GM23338 (cell line): ENCODE data around the gene TRIML1. TPM values are rescaled to one million over a fixed set of nuclear protein-coding genes. Genes with fewer than 3 reads are reported as not detected.
A peak's percentile ranks its signal among the peaks of the same experiment; 100 is the strongest.

ENCODE experiments used
- ATAC-seq: fragments of 200-7000 bp; cut with Tn5 transposase; 3 replicates; pipeline ENCODE4 v1.9.1; 2020
- DNase-seq: peaks from one replicate; pipeline ENCODE4 v3.0.0-alpha.2; 2015; ENCODE audit warnings: low spot score
- H2AFZ ChIP-seq: fragments of 200-600 bp; sonication (generic); 2 replicates; pipeline ENCODE4 v1.8.0; 2016; ENCODE audit warnings: antibody characterized with exemption, mild to moderate bottlenecking, moderate library complexity
- H3F3A ChIP-seq: fragments of 200-600 bp; sonication (generic); replicated peaks from 2 replicates; pipeline ENCODE4 v1.8.0; 2017; ENCODE audit warnings: antibody characterized with exemption, mixed run types, low read depth
- H3K27ac ChIP-seq: fragments of 200-600 bp; sonication (generic); 2 replicates; pipeline ENCODE4 v1.6.1; 2016; ENCODE audit warnings: low read depth
- H3K27me3 ChIP-seq: fragments of 200-600 bp; sonication (generic); 2 replicates; pipeline ENCODE4 v1.8.0; 2016; ENCODE audit warnings: mild to moderate bottlenecking, mixed run types, moderate library complexity; ENCODE audit not compliant: insufficient read depth
- H3K36me3 ChIP-seq: fragments of 200-600 bp; sonication (generic); 2 replicates; pipeline ENCODE4 v1.8.0; 2016; ENCODE audit warnings: mild to moderate bottlenecking; ENCODE audit not compliant: insufficient read depth
- H3K4me1 ChIP-seq: fragments of 200-600 bp; sonication (generic); 2 replicates; pipeline ENCODE4 v1.8.0; 2016; ENCODE audit warnings: mild to moderate bottlenecking, moderate library complexity; ENCODE audit not compliant: insufficient read depth
- H3K4me2 ChIP-seq: fragments of 200-600 bp; sonication (generic); 2 replicates; pipeline ENCODE4 v1.7.1; 2017; ENCODE audit warnings: mixed run types
- H3K4me3 ChIP-seq: fragments of 200-600 bp; sonication (generic); 2 replicates; pipeline ENCODE4 v1.6.1; 2016; ENCODE audit warnings: mixed run types
- H3K79me2 ChIP-seq: fragments of 200-600 bp; sonication (generic); replicated peaks from 2 replicates; pipeline ENCODE4 v1.8.0; 2017; ENCODE audit warnings: mild to moderate bottlenecking; ENCODE audit not compliant: insufficient read depth
- H3K9me2 ChIP-seq: fragments of 200-600 bp; sonication (generic); 2 replicates; pipeline ENCODE4 v1.8.0; 2017; ENCODE audit not compliant: insufficient read depth
- H4K20me1 ChIP-seq: fragments of 200-600 bp; sonication (generic); replicated peaks from 2 replicates; pipeline ENCODE4 v1.8.0; 2017; ENCODE audit warnings: mild to moderate bottlenecking; ENCODE audit not compliant: insufficient read depth
- H3K27ac Mint-ChIP-seq: 2 replicates; pipeline ENCODE4 v1.8.0; 2020; ENCODE audit warnings: inconsistent platforms, mild to moderate bottlenecking, moderate library complexity, mixed read lengths
- H3K27me3 Mint-ChIP-seq: 3 replicates; pipeline ENCODE4 v1.8.0; 2022; ENCODE audit warnings: low read depth, mild to moderate bottlenecking, moderate library complexity, mixed read lengths, inconsistent platforms; ENCODE audit not compliant: insufficient read depth, poor library complexity
- H3K36me3 Mint-ChIP-seq: 3 replicates; pipeline ENCODE4 v1.8.0; 2021; ENCODE audit warnings: low read depth, mild to moderate bottlenecking, inconsistent platforms, moderate library complexity, mixed read lengths
- H3K4me1 Mint-ChIP-seq: 3 replicates; pipeline ENCODE4 v1.8.0; 2020; ENCODE audit warnings: mild to moderate bottlenecking, inconsistent platforms, mixed read lengths
- H3K4me3 Mint-ChIP-seq: 3 replicates; pipeline ENCODE4 v1.8.0; 2021; ENCODE audit warnings: moderate library complexity, mild to moderate bottlenecking, inconsistent platforms, mixed read lengths
- H3K9me3 Mint-ChIP-seq: 3 replicates; pipeline ENCODE4 v1.8.0; 2020; ENCODE audit warnings: moderate library complexity, mild to moderate bottlenecking, inconsistent platforms, mixed read lengths
- CREB1 ChIP-seq: fragments of 250-450 bp; sonication (Bioruptor Pico); IDR thresholded peaks from 2 replicates; pipeline ENCODE4 v1.5.0; 2020; ENCODE audit warnings: low read depth, mild to moderate bottlenecking, moderate library complexity
- EZH2 ChIP-seq: fragments of 200-600 bp; sonication (generic); IDR thresholded peaks from one replicate; pipeline ENCODE4 v1.8.0; 2017; ENCODE audit warnings: antibody characterized with exemption, mild to moderate bottlenecking, low read depth; ENCODE audit not compliant: unreplicated experiment
- EZH2phosphoT487 ChIP-seq: fragments of 200-600 bp; sonication (generic); IDR thresholded peaks from one replicate; pipeline ENCODE4 v1.8.1; 2018; ENCODE audit warnings: antibody characterized with exemption; ENCODE audit not compliant: unreplicated experiment
- JUNB ChIP-seq: IDR thresholded peaks from one replicate; pipeline ENCODE4 v1.6.1; 2016; ENCODE audit warnings: antibody characterized with exemption; ENCODE audit not compliant: unreplicated experiment
- POLR2AphosphoS5 ChIP-seq: IDR thresholded peaks from 2 replicates; pipeline ENCODE4 v1.6.1; 2016; ENCODE audit warnings: antibody characterized with exemption, low read depth
- STAT1 ChIP-seq: IDR thresholded peaks from one replicate; pipeline ENCODE4 v1.6.1; 2016; ENCODE audit warnings: antibody characterized with exemption; ENCODE audit not compliant: unreplicated experiment
- ZNF331 ChIP-seq: fragments of 250-450 bp; sonication (Bioruptor Pico); IDR thresholded peaks from 2 replicates; pipeline ENCODE4 v1.5.0; 2020; ENCODE audit warnings: low read depth, mild to moderate bottlenecking, moderate library complexity
- ZNF462 ChIP-seq: fragments of 250-450 bp; sonication (Bioruptor Pico); IDR thresholded peaks from 2 replicates; pipeline ENCODE4 v1.5.0; 2020; ENCODE audit warnings: mild to moderate bottlenecking, moderate library complexity
- polyA plus RNA-seq: library from polyadenylated mRNA; unstranded; fragments of >200 nt; fragmentation: Nextera tagmentation; extraction: Ambion mirVana; gene quantifications from 2 replicates; pipeline ENCODE4 v1.2.1, GENCODE V29; 2016
- total RNA-seq: library from RNA; depleted of rRNA; stranded (reverse); fragments of >200 nt; shearing (Covaris generic); gene quantifications from 2 replicates; pipeline ENCODE4 v1.2.3, GENCODE V29; 2014

The TRIML1 gene
- total and polyA plus RNA-seq, 2 experiments from 2014 or later, result not detected

DNA sequence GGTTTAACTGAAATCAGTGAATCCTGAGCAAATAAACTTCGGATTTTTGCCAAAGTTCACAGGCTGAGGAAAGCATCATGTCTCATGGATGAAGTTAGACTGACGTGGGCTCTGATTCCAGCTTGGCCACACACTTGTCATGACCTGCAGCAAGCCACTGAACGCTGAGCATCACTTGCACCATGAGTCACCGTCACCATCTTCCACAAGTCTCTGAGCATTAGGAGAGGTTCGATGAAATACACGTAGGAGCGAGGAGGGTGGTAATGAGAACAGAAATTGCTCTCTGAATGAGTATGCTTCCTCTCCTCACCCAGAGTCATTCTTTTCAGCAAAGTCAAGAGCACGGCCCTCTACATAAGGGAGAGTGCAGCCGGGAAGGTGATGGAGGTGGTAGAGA lies 26.1 kb upstream of the TRIML1 start (continued):
- TF ChIP-seq ZNF462 (CRISPR knock-in tag) (no peak), EZH2phosphoT487 (no peak), ZNF331 (CRISPR knock-in tag) (no peak), JUNB (no peak)

DNA sequence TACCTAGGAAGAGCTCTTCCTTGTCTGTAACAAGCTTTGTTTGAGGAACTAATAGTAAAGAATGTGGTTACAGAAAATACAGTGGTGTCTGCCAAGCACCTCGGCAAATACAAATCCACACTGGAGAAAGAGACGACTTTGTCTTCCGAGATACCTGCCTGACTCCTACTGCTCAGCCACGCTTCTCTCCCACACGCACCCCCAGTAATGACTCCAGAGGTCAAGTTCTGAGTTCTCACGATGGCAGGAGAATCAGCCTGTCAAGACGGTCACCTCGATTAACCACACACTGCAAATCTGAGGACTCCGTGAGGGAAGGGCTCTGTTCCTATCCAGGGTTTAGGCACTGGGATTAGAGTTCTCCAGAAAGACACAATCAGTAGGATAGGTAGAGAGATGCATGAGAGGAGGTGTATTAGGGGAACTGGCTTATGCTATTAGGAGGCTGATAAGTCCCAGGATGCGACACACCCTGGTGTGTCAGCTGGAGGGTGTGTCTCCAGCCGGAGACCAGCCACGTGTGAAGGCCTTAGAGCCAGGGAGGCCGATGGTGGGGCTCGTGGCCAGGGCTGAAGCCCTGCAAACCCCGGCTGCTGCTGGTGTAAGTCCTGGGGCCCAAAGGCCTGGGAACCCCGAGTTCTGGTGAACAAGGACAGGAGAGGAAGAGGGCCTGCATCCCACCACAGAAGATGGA lies 21.5 kb upstream of the TRIML1 start:
- Histone ChIP-seq H3K4me3 (no peak overlapping the region), H3K27me3 (no peaks in the 10 kb centered on the region), H2AFZ (peak overlapping the region; percentile 94), H3K4me2 (no peak overlapping the region), H3K27ac (no peak overlapping the region), H4K20me1 (no peaks in the 10 kb centered on the region), H3K79me2 (no peaks in the 10 kb centered on the region), H3K4me1 (peaks cover 22% of the 10 kb centered on the region), H3K36me3 (no peaks in the 10 kb centered on the region), H3K9me2 (no peaks in the 10 kb centered on the region), H3F3A (0 out of 2 replicates have a peak, but pooled peaks cover 3% of the 10 kb centered on the region)
- H3K27ac Mint-ChIP-seq, result no peak overlapping the region
- no peak for ATAC-seq
- H3K4me3 Mint-ChIP-seq, result no peak overlapping the region
- 0 out of 3 replicates have a peak, but pooled peaks cover 3% of the 10 kb centered on the region for H3K36me3 Mint-ChIP-seq
- H3K9me3 Mint-ChIP-seq, result no peaks in the 10 kb centered on the region
- no peak for DNase-seq
- H3K27me3 Mint-ChIP-seq, result peaks cover 8% of the 10 kb centered on the region
- peaks cover 25% of the 10 kb centered on the region for H3K4me1 Mint-ChIP-seq
- TF ChIP-seq CREB1 (CRISPR knock-in tag) (no peak), JUNB (no peak), ZNF331 (CRISPR knock-in tag) (no peak), POLR2AphosphoS5 (no peak), EZH2 (no peak), STAT1 (no peak), ZNF462 (CRISPR knock-in tag) (no peak)
